SHP77 treated with DMSO at 0.1 percent for 48 hours (cell line): ENCODE measurements around the gene CHST13.

Experiments used
- DNase-seq: peaks from one replicate; lab custom pipeline; 2025; lab: John Stamatoyannopoulos, UW

Gene CHST13

GRCh38 chr3:126508564-126508964, 15.4 kb upstream of the CHST13 start:
- DNase-seq, result no peak

DNA sequence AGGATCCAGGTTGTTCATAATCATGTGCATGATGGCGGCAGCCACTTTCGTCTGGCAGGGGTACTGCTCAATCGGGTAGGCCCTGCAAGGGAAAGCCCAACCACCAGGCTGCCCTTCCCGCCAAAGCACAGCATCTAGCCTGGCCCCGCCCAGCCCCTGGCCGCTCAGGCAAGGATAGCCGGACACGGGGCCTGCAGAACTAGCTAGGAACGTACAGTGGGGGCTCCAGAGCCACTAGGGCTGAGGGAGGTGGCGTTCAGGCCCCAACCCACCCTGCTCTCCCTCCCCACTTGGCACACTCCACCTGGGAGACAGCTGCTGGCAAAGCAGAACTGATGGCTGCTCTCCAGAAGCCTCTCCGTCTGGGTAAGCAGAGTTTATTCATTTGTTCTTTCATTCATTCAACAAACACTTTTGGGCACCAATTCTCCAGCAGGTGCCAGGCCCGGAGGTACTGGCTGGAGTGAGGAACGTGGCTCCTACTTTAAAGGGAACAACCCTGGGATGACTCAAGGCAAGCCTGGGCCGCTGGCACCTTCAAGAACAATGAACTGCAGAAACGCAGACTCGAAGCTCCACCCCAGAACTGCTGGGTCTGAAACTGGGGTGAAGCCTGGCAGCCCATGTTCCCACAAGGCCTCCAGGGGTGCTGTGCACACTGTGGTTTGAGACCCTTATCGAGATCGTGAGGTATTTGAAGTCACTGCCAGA, 14.2 kb upstream of the CHST13 start:
- peak; percentile 64 for DNase-seq

DNA sequence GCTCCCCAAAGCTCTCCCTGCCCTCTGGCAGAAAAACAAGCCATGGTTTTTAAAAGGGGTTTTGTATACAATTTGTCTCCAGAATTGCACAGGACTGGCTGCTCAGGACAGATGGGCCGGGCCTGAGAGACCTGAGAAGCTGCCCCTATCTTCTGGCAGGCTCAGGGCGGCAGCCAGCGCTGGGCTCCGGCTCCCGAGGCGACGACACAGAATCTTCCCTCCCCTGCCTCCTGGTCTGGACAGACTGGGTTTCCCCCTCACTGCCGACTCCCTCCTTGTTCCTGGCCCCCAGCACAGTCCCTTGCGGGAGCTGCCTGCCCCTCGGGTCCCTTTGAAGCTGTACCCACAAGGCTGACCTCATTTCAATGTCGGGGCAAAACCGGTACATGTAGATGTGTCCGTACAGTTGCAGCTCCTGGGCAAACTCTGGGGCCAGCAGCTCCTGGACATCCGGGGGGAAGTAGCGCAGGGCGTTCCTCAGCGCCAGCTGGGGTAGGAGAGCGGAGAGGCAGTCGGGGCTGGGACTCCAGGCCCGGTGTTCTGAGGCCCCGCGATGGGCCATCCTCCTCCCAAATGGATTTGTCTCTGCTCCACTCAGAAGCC, 13.5 kb upstream of the CHST13 start:
- DNase-seq, result no peak

DNA sequence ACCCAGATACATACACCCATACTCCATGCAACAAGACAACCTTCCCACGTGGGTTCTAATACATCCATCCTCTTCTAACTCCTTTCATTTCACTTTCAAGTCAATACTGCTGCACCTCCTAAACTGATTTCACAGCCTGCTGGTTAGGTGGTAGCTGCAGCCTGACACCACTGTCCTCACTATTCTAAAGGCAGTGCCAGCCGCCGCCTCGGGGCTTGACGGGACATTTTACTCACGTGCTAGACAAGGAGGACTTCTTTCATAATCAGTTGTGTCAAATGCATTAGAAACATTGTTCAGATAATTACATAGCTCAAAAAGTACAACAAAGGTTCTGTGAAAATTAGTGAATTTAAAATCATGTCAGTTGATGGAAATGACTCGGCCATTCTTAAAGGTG, 12.7 kb upstream of the CHST13 start:
- DNase-seq, result no peak

DNA sequence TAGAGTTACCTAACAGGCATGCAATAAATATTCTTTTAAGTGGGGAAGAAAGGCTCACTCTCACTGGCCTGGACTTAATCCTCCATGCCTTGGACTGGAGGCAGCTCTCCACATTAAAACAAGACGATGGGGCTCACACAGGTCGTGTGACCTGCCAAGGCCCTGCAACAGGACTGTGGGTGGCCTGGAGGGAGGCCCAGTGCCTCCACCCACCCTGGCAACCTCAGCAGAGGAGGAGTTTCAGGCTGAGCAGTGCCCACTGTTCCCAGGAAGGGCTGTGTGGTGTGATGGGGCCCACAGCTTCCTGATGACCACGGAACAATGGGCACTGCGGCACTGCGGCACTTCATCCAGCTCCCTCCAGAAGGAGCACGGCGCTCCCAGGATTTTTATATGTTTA, 11.9 kb upstream of the CHST13 start:
- no peak for DNase-seq

GRCh38 chr3:126512916-126513650, 10.9 kb upstream of the CHST13 start:
- DNase-seq, result no peak

GRCh38 chr3:126514161-126514560, 9.8 kb upstream of the CHST13 start:
- DNase-seq, result no peak

- no peak for DNase-seq
These were observed 8.8 kb upstream of the CHST13 start for GRCh38 chr3:126515066-126515706.

GRCh38 chr3:126516152-126516935, 7.6 kb upstream of the CHST13 start:
- no peak for DNase-seq

DNA sequence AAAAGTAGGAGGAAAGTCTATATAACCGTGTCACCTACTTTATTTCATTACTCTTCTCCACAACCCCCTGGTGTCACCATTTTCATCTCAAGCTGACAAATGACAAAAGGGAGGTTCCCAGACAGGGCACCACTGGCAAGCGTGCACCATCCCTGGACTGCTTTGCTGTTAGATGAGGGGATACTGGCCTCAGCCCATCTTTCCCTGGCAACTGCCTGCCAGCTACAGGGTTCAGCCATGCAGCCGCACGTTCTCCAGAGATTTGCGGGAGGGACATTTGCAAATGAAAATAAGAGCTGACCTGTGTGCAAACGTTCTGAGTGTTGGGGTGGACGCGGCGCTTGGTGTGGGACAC, 7.0 kb upstream of the CHST13 start:
- no peak for DNase-seq

GRCh38 chr3:126517291-126517951, 6.5 kb upstream of the CHST13 start, which contains the start of gene UROC1:
TSS of gene UROC1 (minus strand) at chr3:126517773. CDS start at chr3:126517719, 54 bp downstream.
- no peak for DNase-seq

DNA sequence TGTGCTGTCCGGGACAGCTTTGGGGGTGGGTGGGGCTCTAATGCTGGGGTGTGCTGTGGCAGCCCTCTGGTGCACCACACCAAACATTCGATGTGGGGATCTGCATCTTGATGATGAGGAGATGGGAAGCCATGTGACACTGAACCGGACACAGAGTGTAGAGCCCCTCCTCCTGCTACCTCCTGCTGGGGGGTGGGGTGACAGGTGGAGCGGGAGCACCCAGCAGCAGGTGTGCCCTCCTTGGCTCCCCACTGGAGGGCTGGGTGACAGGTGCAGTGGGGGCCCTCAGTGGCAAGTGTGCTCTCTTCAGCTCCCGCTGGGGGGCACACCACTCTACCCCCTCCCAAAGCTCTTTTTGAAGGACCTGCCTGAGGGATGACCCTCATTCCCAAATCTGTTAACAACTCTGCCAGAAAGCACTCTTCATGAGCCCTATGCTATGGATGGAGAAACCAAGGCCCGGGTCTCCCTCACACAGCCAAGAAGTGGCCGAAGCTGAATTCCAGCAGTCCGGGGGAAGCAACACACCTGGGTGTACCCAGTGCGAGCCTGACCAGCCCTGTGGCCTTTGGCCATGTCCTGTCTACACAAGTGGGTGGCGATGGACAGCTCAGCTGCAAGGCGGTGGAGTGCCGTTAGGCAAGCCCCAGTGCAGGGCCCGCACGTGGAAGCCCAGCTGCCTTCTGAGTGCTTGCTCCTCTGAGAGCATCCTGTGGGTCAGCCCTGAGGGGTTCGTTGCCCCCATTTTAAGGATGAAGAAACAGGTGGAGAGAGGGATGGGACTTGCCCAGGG, 5.8 kb upstream of the CHST13 start:
- no peak for DNase-seq

GRCh38 chr3:126518779-126519177, 5.2 kb upstream of the CHST13 start:
- no peak for DNase-seq

GRCh38 chr3:126519506-126520455, 4.2 kb upstream of the CHST13 start:
- no peak for DNase-seq

DNA sequence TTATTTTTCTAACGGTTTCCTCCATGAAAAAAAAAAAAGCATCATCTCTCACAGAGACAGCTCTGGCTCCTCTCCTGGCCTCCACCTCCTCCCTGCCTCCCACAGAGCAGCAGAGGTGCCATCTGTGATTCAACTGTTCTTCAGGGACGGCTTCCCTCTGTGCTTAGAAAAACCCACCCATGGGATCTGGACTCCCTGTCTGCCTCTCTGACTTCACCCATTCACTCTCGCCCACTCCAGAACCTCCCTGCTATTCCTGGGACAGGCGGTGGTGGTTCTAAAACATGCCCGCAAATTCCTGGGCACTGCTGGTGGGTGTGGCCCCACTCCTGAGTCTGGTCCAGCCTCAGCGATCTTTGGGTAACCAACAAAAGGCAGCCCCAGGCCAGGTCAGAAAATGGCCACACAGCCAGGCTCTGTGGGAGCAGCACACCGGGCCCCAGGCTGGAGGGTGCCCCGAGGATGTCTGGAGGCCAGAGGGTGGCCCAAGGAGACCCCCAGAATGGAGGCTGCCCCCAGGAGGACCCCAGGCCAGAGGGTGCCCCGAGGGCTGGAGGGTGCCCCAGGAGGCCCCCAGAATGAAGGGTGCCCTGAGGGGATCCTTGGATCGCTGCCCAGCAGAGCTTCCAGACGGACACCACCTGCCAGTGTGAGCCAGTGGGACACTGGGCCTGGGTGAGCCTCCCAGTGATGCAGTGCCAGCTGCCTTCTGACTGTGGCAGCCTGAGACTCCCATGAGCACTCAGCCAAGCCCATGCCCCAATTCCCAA, 2.6 kb upstream of the CHST13 start:
- no peak for DNase-seq

- no peak for DNase-seq
These were observed 1.6 kb upstream of the CHST13 start for GRCh38 chr3:126522363-126522788.

DNA sequence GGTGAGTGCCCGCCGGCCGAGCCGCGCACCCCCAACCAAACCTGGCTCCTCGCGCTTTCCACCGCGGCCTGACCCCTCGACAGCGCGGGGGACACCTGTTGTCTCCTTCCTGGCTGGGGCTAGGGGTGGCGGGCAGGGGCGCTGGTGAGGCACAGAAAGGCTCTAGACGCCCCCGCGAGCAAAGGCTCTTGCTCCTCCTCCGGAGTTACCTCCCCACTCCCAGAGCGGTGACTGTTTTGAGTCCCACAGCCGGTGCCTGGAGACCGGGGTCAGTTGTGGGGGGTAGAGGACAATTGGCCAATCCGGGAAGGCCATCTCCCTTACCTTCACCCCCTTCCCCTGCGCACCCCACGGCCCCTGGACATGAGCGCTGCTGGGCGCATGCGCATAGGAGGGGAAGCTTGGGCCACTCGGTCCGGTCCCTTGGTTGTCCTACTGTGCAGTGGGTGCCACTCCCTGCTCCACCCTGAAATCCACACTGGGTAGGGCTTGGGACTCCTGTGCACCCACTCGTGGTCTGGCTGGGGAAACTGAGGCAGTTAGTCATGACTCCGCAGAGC, 554 bp downstream of the CHST13 start:
- DNase-seq, result no peak
